GM12801 (cell line): ENCODE measurements around the gene ACADVL.

ENCODE experiments used
- TF ChIP-seq, protein P1 (sequence below): IDR thresholded peaks from one replicate; pipeline ENCODE4 v1.5.1; 2011; ENCODE audit warnings: control low read depth; ENCODE audit not compliant: insufficient read length; ENCODE audit errors: extremely low read depth

ACADVL gene

DNA sequence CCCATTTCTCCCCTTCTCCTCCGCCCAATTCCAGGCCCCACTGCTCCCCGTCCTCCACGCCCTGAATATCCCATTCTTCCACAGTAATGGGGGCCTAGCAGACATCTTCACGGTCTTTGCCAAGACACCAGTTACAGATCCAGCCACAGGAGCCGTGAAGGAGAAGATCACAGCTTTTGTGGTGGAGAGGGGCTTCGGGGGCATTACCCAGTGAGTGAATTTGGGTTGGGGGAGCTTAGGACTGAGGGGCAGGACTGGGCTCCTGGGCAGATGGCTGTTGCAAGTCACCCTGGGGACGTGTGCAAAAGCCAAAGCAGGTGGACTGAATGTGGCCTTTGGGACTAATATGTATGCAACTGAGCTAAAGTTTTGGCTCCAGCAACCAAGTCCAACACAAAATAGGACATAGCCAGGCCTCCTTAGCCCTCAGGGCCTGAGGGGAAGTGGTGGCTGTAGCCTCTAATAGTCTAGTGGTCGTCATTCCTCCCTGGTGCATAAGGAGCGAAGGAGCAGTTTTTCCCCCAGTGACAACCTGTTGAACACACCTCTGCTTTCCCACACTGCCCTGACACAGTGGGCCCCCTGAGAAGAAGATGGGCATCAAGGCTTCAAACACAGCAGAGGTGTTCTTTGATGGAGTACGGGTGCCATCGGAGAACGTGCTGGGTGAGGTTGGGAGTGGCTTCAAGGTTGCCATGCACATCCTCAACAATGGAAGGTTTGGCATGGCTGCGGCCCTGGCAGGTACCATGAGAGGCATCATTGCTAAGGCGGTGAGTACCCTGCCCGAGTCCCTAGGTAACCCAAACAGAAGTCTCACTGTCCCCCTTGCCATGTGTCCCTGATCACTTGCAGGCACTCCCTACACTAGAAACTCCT lies 2.6 kb downstream of the ACADVL start:
- TF ChIP-seq, protein P1, sequence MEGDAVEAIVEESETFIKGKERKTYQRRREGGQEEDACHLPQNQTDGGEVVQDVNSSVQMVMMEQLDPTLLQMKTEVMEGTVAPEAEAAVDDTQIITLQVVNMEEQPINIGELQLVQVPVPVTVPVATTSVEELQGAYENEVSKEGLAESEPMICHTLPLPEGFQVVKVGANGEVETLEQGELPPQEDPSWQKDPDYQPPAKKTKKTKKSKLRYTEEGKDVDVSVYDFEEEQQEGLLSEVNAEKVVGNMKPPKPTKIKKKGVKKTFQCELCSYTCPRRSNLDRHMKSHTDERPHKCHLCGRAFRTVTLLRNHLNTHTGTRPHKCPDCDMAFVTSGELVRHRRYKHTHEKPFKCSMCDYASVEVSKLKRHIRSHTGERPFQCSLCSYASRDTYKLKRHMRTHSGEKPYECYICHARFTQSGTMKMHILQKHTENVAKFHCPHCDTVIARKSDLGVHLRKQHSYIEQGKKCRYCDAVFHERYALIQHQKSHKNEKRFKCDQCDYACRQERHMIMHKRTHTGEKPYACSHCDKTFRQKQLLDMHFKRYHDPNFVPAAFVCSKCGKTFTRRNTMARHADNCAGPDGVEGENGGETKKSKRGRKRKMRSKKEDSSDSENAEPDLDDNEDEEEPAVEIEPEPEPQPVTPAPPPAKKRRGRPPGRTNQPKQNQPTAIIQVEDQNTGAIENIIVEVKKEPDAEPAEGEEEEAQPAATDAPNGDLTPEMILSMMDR: no peak

DNA sequence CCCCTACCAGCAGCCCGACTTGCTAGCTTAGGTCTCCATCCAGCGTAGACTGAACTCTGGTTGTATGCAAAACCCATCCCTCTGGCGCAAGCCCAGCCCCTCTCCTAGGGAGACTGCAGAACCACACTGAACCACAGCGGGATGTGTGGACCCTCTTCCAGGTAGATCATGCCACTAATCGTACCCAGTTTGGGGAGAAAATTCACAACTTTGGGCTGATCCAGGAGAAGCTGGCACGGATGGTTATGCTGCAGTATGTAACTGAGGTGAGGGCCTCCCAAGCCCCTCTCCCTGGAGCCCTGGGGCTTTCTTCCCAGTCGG lies 3.2 kb downstream of the ACADVL start:
- TF ChIP-seq, protein P1: no peak

DNA sequence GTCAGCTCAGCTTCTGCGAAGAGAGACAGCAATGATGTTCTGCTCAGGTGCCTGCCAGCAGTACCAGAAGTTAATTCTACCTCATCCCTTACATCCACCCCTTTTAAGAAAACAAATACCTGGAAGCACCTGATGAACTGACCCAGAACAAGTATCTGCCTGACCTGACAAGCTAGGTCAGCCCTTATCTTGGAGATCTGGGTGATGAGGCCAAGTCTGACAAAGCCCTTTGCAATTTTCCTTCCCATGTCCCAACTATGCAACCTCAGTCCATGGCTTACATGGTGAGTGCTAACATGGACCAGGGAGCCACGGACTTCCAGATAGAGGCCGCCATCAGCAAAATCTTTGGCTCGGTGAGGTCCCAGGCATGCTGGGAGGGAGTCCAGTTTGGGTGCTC lies 3.6 kb downstream of the ACADVL start:
- TF ChIP-seq, protein P1: no peak

DNA sequence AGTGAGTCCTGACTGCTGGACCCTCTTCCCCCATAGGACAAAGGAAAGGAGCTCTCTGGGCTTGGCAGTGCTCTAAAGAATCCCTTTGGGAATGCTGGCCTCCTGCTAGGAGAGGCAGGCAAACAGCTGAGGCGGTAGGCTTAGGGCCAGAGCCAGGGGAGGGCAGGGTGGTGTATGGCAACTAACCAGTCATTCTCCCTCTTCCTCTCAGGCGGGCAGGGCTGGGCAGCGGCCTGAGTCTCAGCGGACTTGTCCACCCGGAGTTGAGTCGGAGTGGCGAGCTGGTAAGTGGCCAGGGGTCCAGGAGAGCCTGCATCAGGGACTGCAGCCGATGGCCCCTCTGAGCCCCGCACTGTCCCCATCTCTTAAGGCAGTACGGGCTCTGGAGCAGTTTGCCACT lies 4.4 kb downstream of the ACADVL start:
- TF ChIP-seq, protein P1: no peak

DNA sequence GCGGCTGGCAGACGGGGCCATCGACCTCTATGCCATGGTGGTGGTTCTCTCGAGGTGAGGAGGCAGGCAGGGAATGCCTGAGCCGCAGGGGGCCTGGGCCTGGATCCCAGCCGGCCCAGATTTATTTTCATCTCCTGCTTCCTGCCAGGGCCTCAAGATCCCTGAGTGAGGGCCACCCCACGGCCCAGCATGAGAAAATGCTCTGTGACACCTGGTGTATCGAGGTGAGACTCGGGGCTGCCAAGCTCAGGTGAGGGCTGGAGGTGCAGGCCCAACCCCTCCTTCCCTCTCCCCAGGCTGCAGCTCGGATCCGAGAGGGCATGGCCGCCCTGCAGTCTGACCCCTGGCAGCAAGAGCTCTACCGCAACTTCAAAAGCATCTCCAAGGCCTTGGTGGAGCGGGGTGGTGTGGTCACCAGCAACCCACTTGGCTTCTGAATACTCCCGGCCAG lies 4.9 kb downstream of the ACADVL start:
- TF ChIP-seq, protein P1: no peak

DNA sequence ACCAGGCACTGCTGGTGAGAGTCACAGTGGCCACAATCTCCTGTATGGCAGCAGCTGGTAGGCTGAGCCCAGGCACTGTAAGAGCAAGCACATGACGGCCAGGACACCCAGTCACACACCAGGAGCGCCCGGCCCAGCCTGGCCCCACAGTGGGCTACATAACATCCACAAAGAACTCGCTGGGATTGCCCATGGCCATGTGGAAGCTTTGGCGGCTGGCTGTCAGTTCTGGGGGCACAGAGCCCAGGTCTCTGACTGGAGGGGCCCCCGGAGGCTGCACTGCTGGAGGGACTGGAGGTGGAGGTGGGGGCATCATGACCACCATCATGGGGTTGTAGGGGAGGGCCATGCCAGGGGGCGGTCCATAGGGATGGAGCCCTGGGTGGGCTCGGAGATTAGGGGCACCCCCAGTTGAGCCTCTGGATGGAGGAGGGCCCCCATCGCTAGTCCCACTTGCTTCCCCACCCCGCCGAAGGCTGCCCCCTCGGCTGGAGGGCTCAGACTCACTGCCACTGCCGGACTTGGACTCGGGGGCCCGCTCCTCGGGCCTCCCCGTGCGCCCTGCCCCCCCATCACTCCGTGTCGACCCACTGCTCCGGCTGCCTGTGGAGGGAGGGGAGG lies 6.1 kb downstream of the ACADVL start:
- TF ChIP-seq, protein P1: no peak

DNA sequence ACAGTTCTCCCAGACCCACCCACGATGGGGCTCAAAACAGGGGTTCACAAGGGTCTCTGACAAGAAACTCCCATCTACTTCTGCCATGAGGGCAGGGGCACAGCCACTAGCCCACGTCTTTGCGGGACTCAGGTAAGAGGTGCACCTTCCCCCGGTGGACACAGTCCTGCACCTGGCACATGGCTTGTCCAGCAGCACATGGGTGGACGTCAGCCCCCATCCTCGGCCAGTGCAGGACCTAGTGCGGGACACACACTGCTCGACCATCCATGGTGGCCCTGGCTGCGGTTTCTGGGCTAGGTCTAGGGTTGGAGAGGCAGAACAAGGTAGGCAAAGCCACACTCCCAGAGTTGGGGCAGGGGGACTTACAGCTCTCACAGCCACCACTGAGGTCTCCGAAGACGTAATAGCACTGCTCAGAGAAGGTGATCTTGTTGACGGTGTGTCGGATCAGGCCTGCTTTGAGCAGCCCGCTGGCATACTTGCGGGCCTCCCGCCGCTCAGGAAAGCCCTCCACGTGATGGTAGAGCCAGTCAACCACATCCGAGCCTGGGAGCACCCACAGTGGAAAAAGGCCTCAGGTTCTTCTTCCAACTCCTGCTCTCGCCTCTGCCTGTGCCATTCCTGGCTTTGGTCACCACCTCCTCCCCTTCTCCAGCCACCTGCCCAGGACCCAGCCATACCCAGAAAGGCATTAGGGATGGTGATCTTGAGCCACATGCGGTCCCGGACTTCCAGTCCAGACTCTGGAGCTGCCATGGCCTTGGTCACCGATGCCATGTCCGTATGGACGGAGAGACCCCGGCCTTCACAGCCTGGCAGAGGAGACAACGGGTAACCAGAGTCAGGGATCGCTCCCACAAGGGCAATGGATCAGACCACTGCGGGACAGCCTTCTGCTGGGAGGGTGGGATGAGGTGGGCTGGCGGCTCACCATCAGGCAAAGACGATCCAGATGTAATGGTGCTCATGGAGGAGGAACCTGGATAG lies 7.3 kb downstream of the ACADVL start:
- TF ChIP-seq, protein P1: no peak
